ENCODE results near the gene RFC1.

Gene RFC1

DNA sequence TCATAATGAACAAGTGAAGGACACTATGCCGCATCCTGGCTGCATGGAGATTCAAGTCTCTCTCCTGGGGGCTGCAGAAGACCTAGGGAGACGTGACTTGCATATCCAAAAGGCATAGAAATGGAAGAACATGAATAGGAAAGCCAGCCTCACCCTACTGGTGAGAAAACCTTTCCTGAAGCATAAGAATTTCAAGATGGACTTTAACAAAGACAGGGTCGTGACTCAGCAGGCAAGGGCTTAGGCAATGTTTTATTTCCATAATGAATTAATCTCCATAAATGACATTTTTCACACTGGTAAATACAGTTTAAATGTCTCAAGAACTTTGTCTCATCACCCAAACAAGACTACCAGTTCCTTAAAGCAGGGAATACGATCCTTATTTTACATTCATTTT, 78.9 kb downstream of the RFC1 start:
- H3K4me1 ChIP-seq (ENCODE audit: control insufficient read depth, low read length): no peaks in the 10 kb centered on the region
- no peaks in the 10 kb centered on the region for H4K20me1 ChIP-seq (ENCODE audit: control insufficient read depth, insufficient read depth, low read depth, low read length)
- no peak overlapping the region for H3K4me2 ChIP-seq (ENCODE audit: low read length)
- H3K27me3 ChIP-seq (ENCODE audit: control insufficient read depth, low read length): no peaks in the 10 kb centered on the region
- peaks cover 85% of the 10 kb centered on the region for H3K36me3 ChIP-seq (ENCODE audit: control insufficient read depth, low read length)
- no peak overlapping the region for H3K27ac ChIP-seq (ENCODE audit: low read depth, low read length)
- H3K79me2 ChIP-seq (ENCODE audit: control insufficient read depth, low read length): no peaks in the 10 kb centered on the region
- no peaks in the 10 kb centered on the region for H3K9me3 ChIP-seq (ENCODE audit: control insufficient read depth, insufficient read depth, low read length)
- H3F3A ChIP-seq (ENCODE audit: control insufficient read depth, insufficient read depth): peaks cover 9% of the 10 kb centered on the region
- H3K4me3 ChIP-seq (ENCODE audit: low read length): no peak overlapping the region
- no peaks in the 10 kb centered on the region for H3K9me2 ChIP-seq (replicated peaks; ENCODE audit: control insufficient read depth, low read length)
- TF ChIP-seq, protein P1, sequence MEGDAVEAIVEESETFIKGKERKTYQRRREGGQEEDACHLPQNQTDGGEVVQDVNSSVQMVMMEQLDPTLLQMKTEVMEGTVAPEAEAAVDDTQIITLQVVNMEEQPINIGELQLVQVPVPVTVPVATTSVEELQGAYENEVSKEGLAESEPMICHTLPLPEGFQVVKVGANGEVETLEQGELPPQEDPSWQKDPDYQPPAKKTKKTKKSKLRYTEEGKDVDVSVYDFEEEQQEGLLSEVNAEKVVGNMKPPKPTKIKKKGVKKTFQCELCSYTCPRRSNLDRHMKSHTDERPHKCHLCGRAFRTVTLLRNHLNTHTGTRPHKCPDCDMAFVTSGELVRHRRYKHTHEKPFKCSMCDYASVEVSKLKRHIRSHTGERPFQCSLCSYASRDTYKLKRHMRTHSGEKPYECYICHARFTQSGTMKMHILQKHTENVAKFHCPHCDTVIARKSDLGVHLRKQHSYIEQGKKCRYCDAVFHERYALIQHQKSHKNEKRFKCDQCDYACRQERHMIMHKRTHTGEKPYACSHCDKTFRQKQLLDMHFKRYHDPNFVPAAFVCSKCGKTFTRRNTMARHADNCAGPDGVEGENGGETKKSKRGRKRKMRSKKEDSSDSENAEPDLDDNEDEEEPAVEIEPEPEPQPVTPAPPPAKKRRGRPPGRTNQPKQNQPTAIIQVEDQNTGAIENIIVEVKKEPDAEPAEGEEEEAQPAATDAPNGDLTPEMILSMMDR (IDR thresholded peaks at IDR 0.05; ENCODE audit: low read depth, low read length, poor library complexity, severe bottlenecking): no peak
- TF ChIP-seq EZH2phosphoT487 (IDR thresholded peaks at IDR 0.05; ENCODE audit: borderline replicate concordance, low read length): no peak

DNA sequence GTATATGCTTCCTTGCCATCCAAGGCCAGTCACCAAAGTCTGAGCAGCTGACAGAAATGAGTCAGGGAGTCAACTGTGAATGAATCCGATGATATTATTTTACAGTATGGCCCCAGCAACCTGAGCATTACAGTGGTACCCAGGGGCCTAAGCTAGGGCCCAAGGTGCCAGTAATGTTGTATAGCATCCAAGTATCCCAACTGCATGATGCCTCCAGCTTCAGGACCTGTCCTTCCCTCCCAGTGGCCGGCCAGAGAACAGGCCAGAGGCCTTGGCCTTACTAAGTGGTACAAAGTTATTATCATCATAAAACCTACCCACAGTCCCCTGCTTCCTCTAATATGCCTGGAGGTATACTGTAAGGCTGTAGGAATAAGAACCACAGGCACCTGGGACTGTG, 79.9 kb downstream of the RFC1 start:
- H3K4me3 ChIP-seq (ENCODE audit: low read length): no peak overlapping the region
- H4K20me1 ChIP-seq (ENCODE audit: control insufficient read depth, insufficient read depth, low read depth, low read length): no peaks in the 10 kb centered on the region
- no peaks in the 10 kb centered on the region for H3K9me3 ChIP-seq (ENCODE audit: control insufficient read depth, insufficient read depth, low read length)
- TF ChIP-seq, protein P1 (IDR thresholded peaks at IDR 0.05; ENCODE audit: low read depth, low read length, poor library complexity, severe bottlenecking): no peak
- no peak for TF ChIP-seq EZH2phosphoT487 (IDR thresholded peaks at IDR 0.05; ENCODE audit: borderline replicate concordance, low read length)
- H3F3A ChIP-seq (ENCODE audit: control insufficient read depth, insufficient read depth): peaks cover 9% of the 10 kb centered on the region
- no peak overlapping the region for H3K4me2 ChIP-seq (ENCODE audit: low read length)
- H3K27me3 ChIP-seq (ENCODE audit: control insufficient read depth, low read length): no peaks in the 10 kb centered on the region
- no peaks in the 10 kb centered on the region for H3K79me2 ChIP-seq (ENCODE audit: control insufficient read depth, low read length)
- H3K9me2 ChIP-seq (replicated peaks; ENCODE audit: control insufficient read depth, low read length): no peaks in the 10 kb centered on the region
- no peak overlapping the region for H3K27ac ChIP-seq (ENCODE audit: low read depth, low read length)
- H3K36me3 ChIP-seq (ENCODE audit: control insufficient read depth, low read length): peaks cover 76% of the 10 kb centered on the region
- no peaks in the 10 kb centered on the region for H3K4me1 ChIP-seq (ENCODE audit: control insufficient read depth, low read length)

DNA sequence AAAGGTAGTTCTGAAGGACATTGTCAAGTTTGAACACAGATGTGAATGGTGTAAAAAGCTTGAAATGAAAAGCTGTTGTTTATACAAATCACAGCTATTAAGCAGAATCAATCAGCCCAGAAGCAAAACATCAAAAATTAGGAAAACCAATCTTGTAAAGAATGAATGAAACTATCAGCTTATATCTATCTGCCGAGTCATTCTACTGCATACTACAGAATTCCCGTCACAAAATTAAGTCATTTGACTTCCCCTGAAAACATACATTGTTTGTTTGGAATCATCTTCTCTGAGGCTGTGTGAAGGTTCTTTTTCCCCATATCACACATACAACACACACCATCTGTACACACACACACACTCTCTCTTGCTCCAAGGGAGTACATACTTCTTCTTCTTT, 80.3 kb downstream of the RFC1 start:
- Histone ChIP-seq H3K4me1 (ENCODE audit: control insufficient read depth, low read length) (no peaks in the 10 kb centered on the region), H3K9me2 (replicated peaks; ENCODE audit: control insufficient read depth, low read length) (no peaks in the 10 kb centered on the region), H3K27me3 (ENCODE audit: control insufficient read depth, low read length) (no peaks in the 10 kb centered on the region), H3K27ac (ENCODE audit: low read depth, low read length) (no peak overlapping the region), H4K20me1 (ENCODE audit: control insufficient read depth, insufficient read depth, low read depth, low read length) (no peaks in the 10 kb centered on the region), H3K9me3 (ENCODE audit: control insufficient read depth, insufficient read depth, low read length) (no peaks in the 10 kb centered on the region), H3K36me3 (ENCODE audit: control insufficient read depth, low read length) (peaks cover 71% of the 10 kb centered on the region), H3F3A (ENCODE audit: control insufficient read depth, insufficient read depth) (peaks cover 6% of the 10 kb centered on the region), H3K79me2 (ENCODE audit: control insufficient read depth, low read length) (no peaks in the 10 kb centered on the region), H3K4me3 (ENCODE audit: low read length) (no peak overlapping the region), H3K4me2 (ENCODE audit: low read length) (no peak overlapping the region)
- TF ChIP-seq, protein P1 (IDR thresholded peaks at IDR 0.05; ENCODE audit: low read depth, low read length, poor library complexity, severe bottlenecking): no peak
- TF ChIP-seq EZH2phosphoT487 (IDR thresholded peaks at IDR 0.05; ENCODE audit: borderline replicate concordance, low read length): no peak
